Neuronal stem cell (in vitro differentiated cells): Measurements from ENCODE around the gene PHACTR4.

Source experiments
- DNase-seq: peaks from one replicate; pipeline ENCODE4 v3.0.0-alpha.2; 2013; ENCODE audit warnings: low spot score
- H2AFZ ChIP-seq: one replicate; pipeline ENCODE4 v1.6.1; 2013; ENCODE audit warnings: mild to moderate bottlenecking, low read length, inconsistent platforms
- H2AK5ac ChIP-seq: 2 replicates; pipeline ENCODE4 v1.6.1; 2013; ENCODE audit warnings: low read depth, mild to moderate bottlenecking, inconsistent platforms, low read length, moderate library complexity, mixed read lengths
- H2BK120ac ChIP-seq: 2 replicates; pipeline ENCODE4 v1.6.1; 2013; ENCODE audit warnings: low read depth, mild to moderate bottlenecking, inconsistent platforms, low read length, moderate library complexity, mixed read lengths
- H2BK12ac ChIP-seq: one replicate; pipeline ENCODE4 v1.6.1; 2013; ENCODE audit warnings: low read length, inconsistent platforms
- H2BK15ac ChIP-seq: 2 replicates; pipeline ENCODE4 v1.6.1; 2013; ENCODE audit warnings: mild to moderate bottlenecking, low read length, inconsistent platforms, mixed read lengths
- H2BK5ac ChIP-seq: one replicate; pipeline ENCODE4 v1.6.1; 2013; ENCODE audit warnings: inconsistent platforms, mild to moderate bottlenecking, low read length, moderate library complexity
- H3K14ac ChIP-seq: one replicate; pipeline ENCODE4 v1.6.1; 2013; ENCODE audit warnings: low read length, inconsistent platforms
- H3K18ac ChIP-seq: 2 replicates; pipeline ENCODE4 v1.6.1; 2013; ENCODE audit warnings: low read length, inconsistent platforms
- H3K23ac ChIP-seq: 2 replicates; pipeline ENCODE4 v1.6.1; 2013; ENCODE audit warnings: low read depth, mild to moderate bottlenecking, mixed read lengths, low read length, inconsistent platforms; ENCODE audit not compliant: poor library complexity
- H3K27ac ChIP-seq: replicated peaks from 3 replicates; pipeline ENCODE4 v1.5.1; 2013; ENCODE audit warnings: low read length, inconsistent platforms
- H3K27me3 ChIP-seq, 3 experiments: 2 replicates each; pipeline ENCODE4 v1.6.1; 2013; ENCODE audit warnings: low read length in 3 of 3, mild to moderate bottlenecking in 2 of 3, inconsistent platforms in 1 of 3, low read depth in 1 of 3, mixed read lengths in 1 of 3, moderate library complexity in 1 of 3; ENCODE audit not compliant: control insufficient read depth in 3 of 3, insufficient read depth in 3 of 3
- H3K36me3 ChIP-seq, 2 donors: replicated peaks in 1 of 2; 2 replicates each; pipeline ENCODE4 v1.6.1; 2013; ENCODE audit warnings: low read length in 2 of 2; ENCODE audit not compliant: control insufficient read depth in 2 of 2, insufficient read depth in 2 of 2
- H3K4ac ChIP-seq: 2 replicates; pipeline ENCODE4 v1.6.1; 2013; ENCODE audit warnings: inconsistent platforms, mild to moderate bottlenecking, low read length, moderate library complexity
- H3K4me1 ChIP-seq, 2 donors: 1 replicate in 1 of 2; 2 replicates in 1 of 2; pipeline ENCODE4 v1.6.1; 2013; ENCODE audit warnings: low read length in 2 of 2, low read depth in 1 of 2; ENCODE audit not compliant: control insufficient read depth in 2 of 2, insufficient read depth in 1 of 2
- H3K4me2 ChIP-seq: one replicate; pipeline ENCODE4 v1.6.1; 2013; ENCODE audit warnings: mild to moderate bottlenecking, low read length, inconsistent platforms; ENCODE audit not compliant: insufficient read depth, poor library complexity, severe bottlenecking
- H3K4me3 ChIP-seq, 2 donors: 2 replicates each; pipeline ENCODE4 v1.5.1; 2013; ENCODE audit warnings: low read length in 2 of 2, mild to moderate bottlenecking in 2 of 2, inconsistent platforms in 1 of 2, moderate library complexity in 1 of 2
- H3K79me1 ChIP-seq: one replicate; pipeline ENCODE4 v1.6.1; 2013; ENCODE audit warnings: low read depth, mild to moderate bottlenecking, inconsistent platforms, low read length, moderate library complexity
- H3K9ac ChIP-seq: one replicate; pipeline ENCODE4 v1.6.1; 2013; ENCODE audit warnings: mild to moderate bottlenecking, low read depth, low read length, inconsistent platforms; ENCODE audit not compliant: poor library complexity
- H3K9me3 ChIP-seq, 2 donors: replicated peaks in 1 of 2; 2 replicates each; pipeline versions ENCODE3 to v1.6.1; 2013; ENCODE audit warnings: low read length in 2 of 2, mild to moderate bottlenecking in 2 of 2, inconsistent platforms in 1 of 2, low read depth in 1 of 2, mixed read lengths in 1 of 2, moderate library complexity in 1 of 2; ENCODE audit not compliant: control insufficient read depth in 2 of 2, insufficient read depth in 1 of 2
- H4K8ac ChIP-seq: one replicate; pipeline ENCODE4 v1.6.1; 2013; ENCODE audit warnings: low read depth, mild to moderate bottlenecking, inconsistent platforms, low read length, moderate library complexity
- H4K91ac ChIP-seq: one replicate; pipeline ENCODE4 v1.6.1; 2013; ENCODE audit warnings: low read length, low read depth, mild to moderate bottlenecking, inconsistent platforms; ENCODE audit not compliant: poor library complexity
- WGBS, 2 donors: extraction: QIAGEN DNeasy Blood & Tissue Kit; methylation state at CpG; one replicate each; pipeline ENCODE4 v1.1.7; 2013; ENCODE audit warnings: missing lambda C conversion rate in 2 of 2, mixed read lengths in 1 of 2; ENCODE audit not compliant: insufficient read length in 2 of 2, insufficient replicate concordance in 1 of 2; ENCODE audit errors: extremely low coverage in 2 of 2; 5-methylcytosine and 5-hydroxymethylcytosine counted together

PHACTR4 gene

DNA sequence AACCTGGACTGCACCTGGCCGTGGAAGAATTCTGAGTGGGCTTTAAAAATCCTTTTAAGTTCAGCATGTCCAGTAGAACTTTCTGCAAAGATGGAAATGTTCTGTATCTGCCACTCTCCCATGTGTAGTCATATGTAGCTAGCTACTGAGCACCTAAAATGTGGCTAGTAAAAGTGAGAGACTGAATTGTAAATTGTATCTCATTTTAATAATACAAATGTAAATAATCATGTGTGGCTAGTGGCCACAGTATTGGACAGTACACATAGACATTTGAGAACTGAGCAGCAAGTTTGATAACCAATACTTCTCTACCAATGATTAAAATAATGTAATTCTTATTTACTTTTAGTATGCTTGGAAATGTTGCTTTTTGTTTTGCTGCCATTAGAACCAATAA, 57.3 kb downstream of the PHACTR4 start:
- no peak overlapping the region for H2BK12ac ChIP-seq
- no peak overlapping the region for H4K8ac ChIP-seq
- H3K4me3 ChIP-seq = no peak overlapping the region
- no peaks in the 10 kb centered on the region for H3K4me1 ChIP-seq
- no peak overlapping the region for H3K18ac ChIP-seq
- peaks cover 0 to 45% of the 10 kb centered on the region in 2 donors for H3K36me3 ChIP-seq
- no peaks in the 10 kb centered on the region for H3K27me3 ChIP-seq
- no peak overlapping the region for H3K9ac ChIP-seq
- H3K4me2 ChIP-seq = no peak overlapping the region
- no peak overlapping the region for H3K23ac ChIP-seq
- no peak overlapping the region for H2AFZ ChIP-seq
- no peak overlapping the region for H2BK15ac ChIP-seq
- H3K27ac ChIP-seq = no peak overlapping the region
- peaks cover 5% of the 10 kb centered on the region for H3K79me1 ChIP-seq
- DNase-seq = no peak
- no peak overlapping the region for H2AK5ac ChIP-seq
- no peak overlapping the region for H3K14ac ChIP-seq
- H2BK120ac ChIP-seq = no peak overlapping the region
- H4K91ac ChIP-seq = no peak overlapping the region
- no peaks in the 10 kb centered on the region for H3K9me3 ChIP-seq
- no peak overlapping the region for H2BK5ac ChIP-seq
- H3K4ac ChIP-seq = no peak overlapping the region
- no CpG with 5 or more reads among the region's 1 CpG for WGBS, 2 donors

DNA sequence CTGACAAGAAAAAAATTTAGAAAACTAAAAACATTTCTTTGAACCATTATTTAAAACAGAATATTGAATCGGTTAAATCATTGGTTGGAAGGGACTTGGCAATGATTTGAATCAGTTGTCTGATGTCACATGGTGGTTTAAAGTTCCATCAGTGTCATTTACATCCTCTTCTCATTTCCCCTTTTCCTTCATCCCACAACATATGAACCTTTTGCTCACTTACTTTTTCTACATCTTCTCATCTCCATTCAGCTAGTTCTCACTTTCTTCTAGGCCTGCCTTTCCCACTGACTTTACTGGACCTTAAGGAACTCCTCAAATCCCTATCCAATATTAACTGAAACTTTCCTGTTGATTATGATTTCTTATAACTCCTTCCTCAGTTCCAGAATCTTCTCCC, 58.5 kb downstream of the PHACTR4 start:
- no CpG with 5 or more reads among the region's 1 CpG for WGBS, 2 donors
- no peak overlapping the region for H3K4me2 ChIP-seq
- H3K14ac ChIP-seq = no peak overlapping the region
- H3K4ac ChIP-seq = no peak overlapping the region
- no peak overlapping the region for H3K4me3 ChIP-seq
- H3K9me3 ChIP-seq = no peaks in the 10 kb centered on the region
- no peak overlapping the region for H4K8ac ChIP-seq
- H3K9ac ChIP-seq = no peak overlapping the region
- no peak overlapping the region for H2BK5ac ChIP-seq
- H2AFZ ChIP-seq = no peak overlapping the region
- H2BK15ac ChIP-seq = no peak overlapping the region
- H3K27ac ChIP-seq = no peak overlapping the region
- peaks cover 5% of the 10 kb centered on the region for H3K79me1 ChIP-seq
- H3K27me3 ChIP-seq = no peaks in the 10 kb centered on the region
- H3K23ac ChIP-seq = no peak overlapping the region
- no peak overlapping the region for H2BK12ac ChIP-seq
- H3K36me3 ChIP-seq = peaks cover 0 to 45% of the 10 kb centered on the region in 2 donors
- H3K4me1 ChIP-seq = no peaks in the 10 kb centered on the region
- no peak overlapping the region for H4K91ac ChIP-seq
- H3K18ac ChIP-seq = no peak overlapping the region
- no peak overlapping the region for H2BK120ac ChIP-seq
- DNase-seq = no peak
- no peak overlapping the region for H2AK5ac ChIP-seq

DNA sequence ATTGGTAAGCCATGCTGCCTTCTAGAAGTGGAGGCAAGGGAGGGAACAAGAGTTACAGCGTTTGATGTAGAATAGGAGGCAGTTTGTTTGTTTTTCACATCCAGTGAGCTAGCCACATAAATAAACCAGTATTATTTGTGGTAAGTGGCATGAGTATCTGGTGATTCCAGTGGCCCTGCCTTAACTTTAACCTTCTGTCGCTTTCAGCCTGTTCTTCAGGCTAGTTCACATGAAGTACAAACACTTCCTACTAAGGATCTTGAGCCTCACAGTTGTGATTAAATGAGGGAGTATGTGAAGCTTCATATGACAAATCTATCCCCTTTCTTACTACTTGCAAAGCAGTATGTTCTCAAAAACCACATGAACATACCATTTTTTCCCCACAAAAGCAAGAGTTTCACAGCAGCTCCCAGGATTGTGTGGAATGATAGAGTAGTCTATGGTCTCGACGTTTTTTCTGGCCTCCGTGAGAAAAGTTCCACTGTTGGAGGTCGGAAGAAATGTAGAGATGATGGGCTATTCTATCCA, 59.5 kb downstream of the PHACTR4 start:
- no peak overlapping the region for H3K9ac ChIP-seq
- H3K27me3 ChIP-seq = no peaks in the 10 kb centered on the region
- no peak overlapping the region for H4K8ac ChIP-seq
- DNase-seq = no peak
- no peak overlapping the region for H4K91ac ChIP-seq
- no peaks in the 10 kb centered on the region for H3K9me3 ChIP-seq
- no peak overlapping the region for H2BK15ac ChIP-seq
- H2AFZ ChIP-seq = no peak overlapping the region
- no peak overlapping the region for H3K4me2 ChIP-seq
- H3K4me3 ChIP-seq = no peak overlapping the region
- no peak overlapping the region for H2BK12ac ChIP-seq
- no peak overlapping the region for H2BK120ac ChIP-seq
- H3K4ac ChIP-seq = no peak overlapping the region
- H2BK5ac ChIP-seq = no peak overlapping the region
- H3K14ac ChIP-seq = no peak overlapping the region
- H3K27ac ChIP-seq = no peak overlapping the region
- H2AK5ac ChIP-seq = no peak overlapping the region
- no peak overlapping the region for H3K23ac ChIP-seq
- H3K36me3 ChIP-seq = peaks cover 0 to 42% of the 10 kb centered on the region in 2 donors
- WGBS, 2 donors = no CpG with 5 or more reads among the region's 6 CpGs
- H3K4me1 ChIP-seq = no peaks in the 10 kb centered on the region
- H3K79me1 ChIP-seq = peaks cover 5% of the 10 kb centered on the region
- H3K18ac ChIP-seq = no peak overlapping the region

DNA sequence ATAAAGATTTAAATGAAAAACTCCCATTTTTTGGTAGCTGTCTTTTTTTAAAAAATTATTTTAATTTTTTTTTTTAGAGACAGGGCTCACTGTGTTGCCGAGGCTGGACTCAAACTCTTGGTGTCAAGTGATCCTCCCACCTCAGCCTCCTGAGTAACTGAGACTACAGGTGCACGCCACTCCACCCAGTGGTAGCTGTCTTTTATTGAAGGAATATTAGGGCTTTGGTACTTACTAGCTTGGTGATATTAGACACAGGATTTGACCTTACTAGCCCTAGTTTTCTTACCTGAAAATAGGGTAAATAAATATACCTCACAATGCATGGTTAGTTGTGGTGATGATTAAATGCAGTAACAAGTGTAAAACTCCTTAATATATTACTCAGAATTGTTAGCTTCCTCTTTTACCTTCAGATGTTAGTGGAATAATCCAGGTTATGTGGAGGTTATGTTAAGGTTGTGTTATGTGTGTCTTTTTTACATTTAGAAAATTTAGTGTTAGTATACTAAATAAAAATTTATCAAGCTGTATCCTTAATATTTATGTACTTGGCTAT, 66.8 kb downstream of the PHACTR4 start:
- no peak overlapping the region for H3K4ac ChIP-seq
- no peak overlapping the region for H2AFZ ChIP-seq
- no peaks in the 10 kb centered on the region for H3K79me1 ChIP-seq
- no peak overlapping the region for H3K23ac ChIP-seq
- no peak overlapping the region for H3K4me2 ChIP-seq
- H3K27me3 ChIP-seq = no peaks in the 10 kb centered on the region
- H2BK12ac ChIP-seq = no peak overlapping the region
- no peak overlapping the region for H4K91ac ChIP-seq
- no peak overlapping the region for H3K4me3 ChIP-seq
- H3K4me1 ChIP-seq = peaks cover 4 to 10% of the 10 kb centered on the region in 2 donors
- WGBS, 2 donors = no CpG with 5 or more reads among the region's 2 CpGs
- no peak overlapping the region for H2BK120ac ChIP-seq
- H2BK15ac ChIP-seq = no peak overlapping the region
- no peak overlapping the region for H3K9ac ChIP-seq
- no peak overlapping the region for H4K8ac ChIP-seq
- no peak overlapping the region for H3K18ac ChIP-seq
- no peak overlapping the region for H3K27ac ChIP-seq
- no peak overlapping the region for H3K14ac ChIP-seq
- no peak for DNase-seq
- no peak overlapping the region for H2BK5ac ChIP-seq
- H2AK5ac ChIP-seq = no peak overlapping the region
- H3K36me3 ChIP-seq = peaks cover 0 to 30% of the 10 kb centered on the region in 2 donors
- H3K9me3 ChIP-seq = no peaks in the 10 kb centered on the region
